ENCODE measurements around the gene ZNF521.

The ZNF521 gene

GRCh38 chr18:25284861-25285550, 67.0 kb downstream of the ZNF521 start:
- no peak overlapping the region for H3K9ac ChIP-seq (ENCODE audit: low read length)
- peaks cover 10% of the 10 kb centered on the region for H3K4me1 ChIP-seq (ENCODE audit: insufficient read depth, low read length)
- no peaks in the 10 kb centered on the region for H3K27me3 ChIP-seq (ENCODE audit: control insufficient read depth in 1 of 2, insufficient read depth in 2 of 2, low read length in 2 of 2)
- H3K4me3 ChIP-seq (ENCODE audit: low read depth in 1 of 2, low read length in 2 of 2) = no peak overlapping the region
- H3K36me3 ChIP-seq (ENCODE audit: insufficient read depth, low read length) = no peaks in the 10 kb centered on the region
- no peak overlapping the region for H3K27ac ChIP-seq (ENCODE audit: low read depth, low read length)
- H3K9me3 ChIP-seq (ENCODE audit: low read length) = no peaks in the 10 kb centered on the region

- Histone ChIP-seq H3K4me3 (ENCODE audit: low read depth in 1 of 2, low read length in 2 of 2) (no peak overlapping the region), H3K27ac (ENCODE audit: low read depth, low read length) (no peak overlapping the region), H3K4me1 (ENCODE audit: insufficient read depth, low read length) (peaks cover 16% of the 10 kb centered on the region), H3K9ac (ENCODE audit: low read length) (no peak overlapping the region), H3K27me3 (ENCODE audit: control insufficient read depth in 1 of 2, insufficient read depth in 2 of 2, low read length in 2 of 2) (no peaks in the 10 kb centered on the region), H3K36me3 (ENCODE audit: insufficient read depth, low read length) (no peaks in the 10 kb centered on the region), H3K9me3 (ENCODE audit: low read length) (no peaks in the 10 kb centered on the region)
These were observed 67.7 kb downstream of the ZNF521 start for GRCh38 chr18:25284281-25284680.

GRCh38 chr18:25283781-25284180, 68.2 kb downstream of the ZNF521 start:
- Histone ChIP-seq H3K4me1 (ENCODE audit: insufficient read depth, low read length) (peaks cover 21% of the 10 kb centered on the region), H3K4me3 (ENCODE audit: low read depth in 1 of 2, low read length in 2 of 2) (no peak overlapping the region), H3K27ac (ENCODE audit: low read depth, low read length) (no peak overlapping the region)

GRCh38 chr18:25282896-25283703, 68.9 kb downstream of the ZNF521 start:
- peaks cover 18% of the 10 kb centered on the region for H3K4me1 ChIP-seq (ENCODE audit: insufficient read depth, low read length)
- H3K9ac ChIP-seq (ENCODE audit: low read length) = no peak overlapping the region
- no peak overlapping the region for H3K27ac ChIP-seq (ENCODE audit: low read depth, low read length)
- no peaks in the 10 kb centered on the region for H3K36me3 ChIP-seq (ENCODE audit: insufficient read depth, low read length)
- no peak overlapping the region for H3K4me3 ChIP-seq (ENCODE audit: low read depth in 1 of 2, low read length in 2 of 2)
- no peaks in the 10 kb centered on the region for H3K27me3 ChIP-seq (ENCODE audit: control insufficient read depth in 1 of 2, insufficient read depth in 2 of 2, low read length in 2 of 2)
- no peaks in the 10 kb centered on the region for H3K9me3 ChIP-seq (ENCODE audit: low read length)

More at GRCh38 chr18:25283781-25284180, 68.2 kb downstream of the ZNF521 start:
- no peak overlapping the region for H3K9ac ChIP-seq (ENCODE audit: low read length)
- no peaks in the 10 kb centered on the region for H3K36me3 ChIP-seq (ENCODE audit: insufficient read depth, low read length)
- H3K9me3 ChIP-seq (ENCODE audit: low read length) = no peaks in the 10 kb centered on the region
- no peaks in the 10 kb centered on the region for H3K27me3 ChIP-seq (ENCODE audit: control insufficient read depth in 1 of 2, insufficient read depth in 2 of 2, low read length in 2 of 2)

- Histone ChIP-seq H3K4me3 (ENCODE audit: low read depth in 1 of 2, low read length in 2 of 2) (no peak overlapping the region), H3K9ac (ENCODE audit: low read length) (no peak overlapping the region), H3K27ac (ENCODE audit: low read depth, low read length) (no peak overlapping the region)
These were observed 69.7 kb downstream of the ZNF521 start for GRCh38 chr18:25282282-25282681.

GRCh38 chr18:25281556-25281955, 70.4 kb downstream of the ZNF521 start:
- no peaks in the 10 kb centered on the region for H3K9me3 ChIP-seq (ENCODE audit: low read length)
- H3K36me3 ChIP-seq (ENCODE audit: insufficient read depth, low read length) = no peaks in the 10 kb centered on the region
- peaks cover 18% of the 10 kb centered on the region for H3K4me1 ChIP-seq (ENCODE audit: insufficient read depth, low read length)
- H3K27ac ChIP-seq (ENCODE audit: low read depth, low read length) = no peak overlapping the region
- H3K4me3 ChIP-seq (ENCODE audit: low read depth in 1 of 2, low read length in 2 of 2) = no peak overlapping the region
- no peaks in the 10 kb centered on the region for H3K27me3 ChIP-seq (ENCODE audit: control insufficient read depth in 1 of 2, insufficient read depth in 2 of 2, low read length in 2 of 2)
- H3K9ac ChIP-seq (ENCODE audit: low read length) = no peak overlapping the region

More at GRCh38 chr18:25282282-25282681, 69.7 kb downstream of the ZNF521 start:
- Histone ChIP-seq H3K27me3 (ENCODE audit: control insufficient read depth in 1 of 2, insufficient read depth in 2 of 2, low read length in 2 of 2) (no peaks in the 10 kb centered on the region), H3K9me3 (ENCODE audit: low read length) (no peaks in the 10 kb centered on the region), H3K4me1 (ENCODE audit: insufficient read depth, low read length) (peaks cover 18% of the 10 kb centered on the region), H3K36me3 (ENCODE audit: insufficient read depth, low read length) (no peaks in the 10 kb centered on the region)

GRCh38 chr18:25279961-25280360, 72.0 kb downstream of the ZNF521 start:
- H3K27ac ChIP-seq (ENCODE audit: low read depth, low read length) = no peak overlapping the region
- H3K36me3 ChIP-seq (ENCODE audit: insufficient read depth, low read length) = no peaks in the 10 kb centered on the region
- no peaks in the 10 kb centered on the region for H3K9me3 ChIP-seq (ENCODE audit: low read length)
- H3K27me3 ChIP-seq (ENCODE audit: control insufficient read depth in 1 of 2, insufficient read depth in 2 of 2, low read length in 2 of 2) = no peaks in the 10 kb centered on the region
- no peak overlapping the region for H3K9ac ChIP-seq (ENCODE audit: low read length)
- H3K4me3 ChIP-seq (ENCODE audit: low read depth in 1 of 2, low read length in 2 of 2) = no peak overlapping the region
- peaks cover 18% of the 10 kb centered on the region for H3K4me1 ChIP-seq (ENCODE audit: insufficient read depth, low read length)

- Histone ChIP-seq H3K9me3 (ENCODE audit: low read length) (no peaks in the 10 kb centered on the region), H3K27me3 (ENCODE audit: control insufficient read depth in 1 of 2, insufficient read depth in 2 of 2, low read length in 2 of 2) (no peaks in the 10 kb centered on the region), H3K9ac (ENCODE audit: low read length) (no peak overlapping the region), H3K4me3 (ENCODE audit: low read depth in 1 of 2, low read length in 2 of 2) (no peak overlapping the region), H3K36me3 (ENCODE audit: insufficient read depth, low read length) (no peaks in the 10 kb centered on the region), H3K4me1 (ENCODE audit: insufficient read depth, low read length) (peaks cover 18% of the 10 kb centered on the region), H3K27ac (ENCODE audit: low read depth, low read length) (no peak overlapping the region)
These were observed 72.4 kb downstream of the ZNF521 start for GRCh38 chr18:25279556-25279955.

- H3K27ac ChIP-seq (ENCODE audit: low read depth, low read length) = no peak overlapping the region
- no peaks in the 10 kb centered on the region for H3K36me3 ChIP-seq (ENCODE audit: insufficient read depth, low read length)
- H3K9ac ChIP-seq (ENCODE audit: low read length) = no peak overlapping the region
- no peaks in the 10 kb centered on the region for H3K9me3 ChIP-seq (ENCODE audit: low read length)
- H3K4me3 ChIP-seq (ENCODE audit: low read depth in 1 of 2, low read length in 2 of 2) = no peak overlapping the region
- peaks cover 18% of the 10 kb centered on the region for H3K4me1 ChIP-seq (ENCODE audit: insufficient read depth, low read length)
- H3K27me3 ChIP-seq (ENCODE audit: control insufficient read depth in 1 of 2, insufficient read depth in 2 of 2, low read length in 2 of 2) = no peaks in the 10 kb centered on the region
These were observed 72.8 kb downstream of the ZNF521 start for GRCh38 chr18:25279133-25279532.

- H3K27ac ChIP-seq (ENCODE audit: low read depth, low read length) = no peak overlapping the region
- H3K36me3 ChIP-seq (ENCODE audit: insufficient read depth, low read length) = no peaks in the 10 kb centered on the region
- no peaks in the 10 kb centered on the region for H3K27me3 ChIP-seq (ENCODE audit: control insufficient read depth in 1 of 2, insufficient read depth in 2 of 2, low read length in 2 of 2)
- H3K9me3 ChIP-seq (ENCODE audit: low read length) = no peaks in the 10 kb centered on the region
- H3K4me1 ChIP-seq (ENCODE audit: insufficient read depth, low read length) = peaks cover 18% of the 10 kb centered on the region
- H3K9ac ChIP-seq (ENCODE audit: low read length) = no peak overlapping the region
- H3K4me3 ChIP-seq (ENCODE audit: low read depth in 1 of 2, low read length in 2 of 2) = no peak overlapping the region
These were observed 73.6 kb downstream of the ZNF521 start for GRCh38 chr18:25278394-25278793.

- Histone ChIP-seq H3K27me3 (ENCODE audit: control insufficient read depth in 1 of 2, insufficient read depth in 2 of 2, low read length in 2 of 2) (no peaks in the 10 kb centered on the region), H3K4me1 (ENCODE audit: insufficient read depth, low read length) (peaks cover 12% of the 10 kb centered on the region), H3K4me3 (ENCODE audit: low read depth in 1 of 2, low read length in 2 of 2) (no peak overlapping the region), H3K9ac (ENCODE audit: low read length) (no peak overlapping the region), H3K36me3 (ENCODE audit: insufficient read depth, low read length) (no peaks in the 10 kb centered on the region), H3K9me3 (ENCODE audit: low read length) (no peaks in the 10 kb centered on the region), H3K27ac (ENCODE audit: low read depth, low read length) (no peak overlapping the region)
These were observed 76.5 kb downstream of the ZNF521 start for GRCh38 chr18:25275412-25276001.
